Mammary epithelial cell (primary cell): ENCODE measurements around the gene MAGI1.

Experiments
- CTCF ChIP-seq, 2 donors: IDR thresholded peaks in 1 of 2; conservative IDR thresholded peaks in 1 of 2; 2 replicates each; pipeline ENCODE4 v1.5.1; 2011 to 2012; ENCODE audit warnings: inconsistent platforms in 2 of 2, low read length in 2 of 2, mild to moderate bottlenecking in 2 of 2, control low read depth in 1 of 2, low read depth in 1 of 2; ENCODE audit not compliant: insufficient read depth in 1 of 2; ENCODE audit errors: extremely low read depth in 1 of 2
- EZH2 ChIP-seq: IDR thresholded peaks from 2 replicates; pipeline ENCODE4 v1.6.1; 2012; ENCODE audit warnings: low read length, inconsistent platforms, borderline replicate concordance

GRCh38 chr3:65781594-65781993, 257.1 kb downstream of the MAGI1 start:
- no peak for TF ChIP-seq CTCF (conservative IDR thresholded peaks at IDR 0.05 in 1 of 2, IDR thresholded peaks at IDR 0.05 in 1 of 2; ENCODE audit: extremely low read depth in 1 of 2, insufficient read depth in 1 of 2, low read depth in 1 of 2, low read length in 2 of 2)
- no peak for TF ChIP-seq EZH2
